Right ventricle myocardium superior (tissue), 1 donor: Measurements from ENCODE around the gene ABCB8. TPM values are rescaled to one million over a fixed set of nuclear protein-coding genes. Genes with fewer than 3 reads are reported as not detected.

ENCODE experiments used
- ATAC-seq: fragments of 200-7000 bp; cut with Tn5 transposase; one replicate; pipeline ENCODE4 v1.9.1; 2020; ENCODE audit warnings: mild to moderate bottlenecking; ENCODE audit not compliant: poor library complexity
- DNase-seq: peaks from one replicate; pipeline ENCODE4 v3.0.0-alpha.2; 2020
- intact Hi-C: fragments of 100-400 bp; cut with DNase I; formaldehyde crosslinking; loops from one replicate; pipeline ENCODE4 v1.11.2; 2022
- total RNA-seq: library from RNA; stranded (reverse); fragmentation: NEBNext Ultra II Directional; extraction: Animal tissue kit (Norgen Biotek cat#: 25700); gene quantifications from one replicate; pipeline ENCODE4 v1.2.1, GENCODE V29; 2021
- donor health status: DM: no; HTN: yes; CAD: no; lungs with severe emphysema.

The ABCB8 gene
- total RNA-seq, 1 donor from 2014 or later = 24.6 TPM

DNA sequence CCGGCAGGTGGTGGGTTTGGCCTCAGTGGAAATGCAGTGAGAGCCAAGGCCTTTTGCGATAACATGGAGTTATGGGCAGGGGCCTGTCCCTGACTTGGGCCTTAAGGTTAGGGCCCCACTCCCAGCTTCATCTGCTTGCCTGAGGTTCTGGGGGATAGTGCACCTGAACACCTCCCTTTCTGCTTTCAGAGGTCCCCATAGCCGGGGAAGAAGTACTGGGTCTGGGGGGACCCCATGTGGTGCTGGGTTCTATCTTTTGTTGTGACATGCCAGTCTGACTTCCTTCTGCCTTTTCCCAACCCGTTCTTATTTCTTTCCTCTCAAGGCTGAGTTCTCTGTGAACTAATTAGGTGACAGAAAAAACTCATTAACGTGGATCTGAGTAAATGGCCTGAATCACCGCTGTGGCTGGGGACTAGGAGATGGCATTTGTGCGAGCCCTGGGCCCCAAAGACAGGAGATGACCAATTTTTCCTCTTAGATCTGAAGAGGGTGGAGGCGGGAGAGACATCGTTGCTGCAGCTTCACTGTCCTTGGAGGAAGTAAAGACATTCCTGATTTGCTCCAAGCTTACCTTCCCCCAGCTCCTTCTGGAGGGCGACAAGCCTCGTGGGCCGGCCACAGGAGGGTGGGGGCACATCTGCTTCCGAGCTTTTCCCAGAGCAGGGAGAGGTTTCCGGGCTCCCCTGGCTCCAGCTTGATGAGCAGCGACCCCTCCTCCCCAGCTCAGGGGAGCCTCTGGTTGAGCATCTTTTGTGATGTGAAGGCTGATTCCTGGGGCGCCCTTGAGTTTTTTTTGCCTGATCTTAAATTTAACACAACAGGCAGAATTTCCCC lies 60.0 kb downstream of the ABCB8 start:
- ATAC-seq (no peak), DNase-seq (no peak)
- intact Hi-C loops = no loop called here

DNA sequence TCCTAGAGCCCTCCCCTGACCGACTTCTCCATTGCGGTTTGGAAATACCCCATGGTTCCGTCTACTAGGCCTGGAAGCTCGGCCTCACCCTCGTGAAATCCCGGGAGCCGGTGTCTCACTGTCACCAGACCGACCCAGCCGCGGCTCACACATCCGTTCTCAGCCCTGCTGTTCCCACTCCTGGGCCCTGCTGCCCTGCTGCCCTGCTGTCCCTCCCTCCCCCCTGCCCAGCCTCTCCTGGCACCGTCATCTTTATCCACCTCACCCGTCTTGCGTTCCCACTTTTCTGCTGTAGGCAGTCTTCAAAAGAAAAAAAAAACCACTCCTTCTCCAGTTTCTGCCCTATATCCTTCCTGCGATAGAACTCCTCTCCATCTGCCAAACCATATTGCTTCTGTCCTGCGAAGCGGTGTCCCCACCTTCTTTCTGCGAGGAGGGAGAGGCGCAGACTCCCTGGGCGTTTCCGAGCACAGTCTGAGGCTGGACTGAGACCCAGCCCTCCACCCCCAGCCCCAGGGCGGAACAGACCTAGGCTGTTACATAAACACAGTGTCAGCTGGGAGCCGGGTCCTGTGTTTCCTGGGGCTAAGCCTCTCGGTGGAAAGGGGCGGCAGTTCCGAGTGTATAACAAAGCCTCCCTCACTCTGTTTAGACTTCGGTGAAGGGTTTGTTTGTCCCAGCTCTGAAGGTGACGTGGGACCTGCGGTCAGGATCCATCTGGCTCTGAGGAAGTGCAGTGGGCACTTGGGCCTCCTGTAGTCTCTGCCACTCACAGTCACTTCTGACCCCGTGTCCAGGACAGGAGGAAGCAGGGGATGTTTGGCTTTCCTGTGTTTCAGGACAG lies 60.8 kb downstream of the ABCB8 start:
- peak; percentile 82 for DNase-seq
- intact Hi-C loops = no loop called here
- peak; percentile 33 for ATAC-seq

DNA sequence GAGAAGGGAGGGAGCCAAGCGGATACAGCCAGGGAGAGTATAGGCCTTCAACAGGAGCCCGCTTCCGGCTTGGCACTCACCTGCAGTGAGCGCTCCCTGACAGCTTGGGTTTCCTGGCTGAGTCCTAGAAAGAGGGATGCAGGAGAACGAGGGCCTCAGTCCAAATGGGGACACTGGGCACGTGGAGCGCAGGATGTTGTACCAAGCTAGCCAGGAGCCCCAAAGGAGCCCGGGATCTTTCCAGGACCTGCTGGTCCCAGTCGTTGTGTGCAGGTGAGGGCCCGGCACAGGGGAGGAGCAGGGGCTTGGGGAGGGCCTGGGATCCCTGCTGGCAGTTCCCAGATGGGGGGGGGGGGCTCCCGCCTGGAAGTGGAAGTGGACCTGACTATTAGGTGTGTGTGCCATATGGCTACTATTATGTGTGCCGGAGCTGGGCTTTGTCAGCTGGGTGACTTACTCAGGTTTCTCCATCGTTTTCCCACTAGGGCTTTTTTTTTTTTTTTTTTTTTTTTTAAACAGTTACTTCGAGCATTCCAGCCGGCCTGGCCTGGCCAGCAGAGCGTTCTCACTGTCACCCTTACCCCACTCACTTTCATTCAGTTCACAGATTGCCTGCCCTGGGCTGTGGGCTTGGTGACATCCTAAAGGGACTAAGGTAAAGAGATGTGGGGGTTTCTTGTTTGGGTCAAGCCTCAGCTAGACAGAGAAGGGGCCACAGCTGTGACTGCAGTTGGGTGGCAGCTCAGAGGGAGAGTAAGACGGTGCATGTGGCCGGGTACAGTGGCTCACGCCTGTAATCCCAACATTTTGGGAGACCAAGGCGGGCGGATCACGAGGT lies 61.9 kb downstream of the ABCB8 start:
- no peak for DNase-seq
- intact Hi-C loops = no loop called here
- ATAC-seq = no peak

DNA sequence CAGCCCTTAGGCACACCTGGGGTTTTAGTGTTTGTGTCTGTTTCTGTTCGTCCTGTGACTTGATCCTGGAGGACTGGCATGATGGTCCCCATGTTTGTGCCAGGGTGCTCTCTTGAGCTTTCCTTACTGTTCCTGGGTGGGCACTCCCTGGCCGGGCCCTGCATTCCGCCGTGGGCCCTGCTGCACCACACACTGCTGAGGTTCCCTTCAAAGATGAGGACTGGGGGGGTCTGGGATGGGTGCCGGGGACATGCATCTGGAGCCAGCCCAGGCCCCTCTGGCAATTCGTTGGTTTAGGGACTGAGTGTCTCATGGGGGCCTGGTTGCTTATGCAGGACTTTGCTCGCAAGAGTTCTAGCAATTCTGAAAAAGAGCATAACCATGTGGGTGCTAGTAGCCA lies 62.8 kb downstream of the ABCB8 start:
- intact Hi-C loops = no loop called here
- ATAC-seq = no peak

DNA sequence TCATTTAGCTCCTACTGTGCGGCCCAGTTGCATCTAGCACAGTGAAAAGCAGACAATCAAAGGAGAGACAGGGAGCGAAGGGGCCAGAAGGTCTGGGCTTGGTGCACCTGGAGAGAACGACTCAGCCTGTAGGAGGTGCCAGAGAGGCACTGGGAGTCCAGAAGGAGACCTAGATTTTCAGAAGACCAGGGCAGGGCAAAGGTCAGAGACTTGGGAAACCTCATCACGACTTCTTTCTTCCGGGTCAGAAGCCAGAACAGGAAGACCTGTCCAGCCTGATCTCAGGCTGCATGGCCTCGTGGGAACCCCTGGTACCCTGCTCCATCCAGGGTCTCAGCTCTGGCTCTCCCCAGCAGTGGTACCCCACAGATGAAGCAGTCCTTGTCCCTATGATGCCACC lies 63.2 kb downstream of the ABCB8 start:
- ATAC-seq = no peak
- intact Hi-C loops = no loop called here
- DNase-seq = no peak

More for the DNA sequence above, 62.8 kb downstream of the ABCB8 start:
- DNase-seq = no peak

DNA sequence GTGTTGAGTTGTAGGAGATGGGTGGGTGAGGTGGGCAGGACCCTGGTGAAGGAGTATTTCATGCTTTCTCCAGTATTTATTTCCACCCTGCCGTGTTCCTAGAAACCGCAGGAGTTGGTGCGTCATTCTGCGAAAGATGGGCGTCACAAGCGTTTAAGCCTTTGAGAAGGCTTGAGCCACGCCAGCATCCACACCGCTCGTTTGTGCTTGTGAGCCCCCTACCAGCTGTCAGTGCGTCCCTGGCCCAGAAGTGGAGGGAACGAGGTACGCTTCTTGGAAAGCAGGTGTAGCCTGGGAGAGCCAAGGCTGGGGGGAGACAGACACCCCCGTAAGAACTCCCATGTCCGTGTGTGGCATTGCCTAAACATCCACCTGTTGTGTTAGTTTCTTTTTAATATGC lies 63.7 kb downstream of the ABCB8 start:
- DNase-seq (no peak), ATAC-seq (no peak)
- intact Hi-C loops = no loop called here

DNA sequence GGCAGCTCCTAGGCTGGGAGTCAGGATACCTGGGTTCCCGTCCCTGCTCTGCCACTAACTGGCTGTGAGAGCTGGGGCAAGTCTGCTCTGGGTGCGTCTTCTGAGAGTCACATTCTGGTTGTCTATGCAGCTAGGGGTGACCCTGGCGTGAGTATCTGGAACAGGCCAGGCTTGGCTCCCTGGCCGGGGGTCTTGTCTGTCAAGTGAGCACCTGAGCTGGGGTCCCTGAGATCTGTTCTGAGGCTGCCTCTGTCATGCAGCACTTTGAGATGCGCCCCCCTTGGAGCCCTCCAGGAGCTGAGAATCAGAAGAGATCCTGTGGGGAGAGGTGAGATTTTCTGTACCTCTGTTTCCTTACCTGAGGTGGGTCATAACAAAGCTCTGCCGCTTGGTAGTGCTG lies 65.5 kb downstream of the ABCB8 start:
- DNase-seq = no peak
- ATAC-seq = no peak
- intact Hi-C loops = no loop called here

DNA sequence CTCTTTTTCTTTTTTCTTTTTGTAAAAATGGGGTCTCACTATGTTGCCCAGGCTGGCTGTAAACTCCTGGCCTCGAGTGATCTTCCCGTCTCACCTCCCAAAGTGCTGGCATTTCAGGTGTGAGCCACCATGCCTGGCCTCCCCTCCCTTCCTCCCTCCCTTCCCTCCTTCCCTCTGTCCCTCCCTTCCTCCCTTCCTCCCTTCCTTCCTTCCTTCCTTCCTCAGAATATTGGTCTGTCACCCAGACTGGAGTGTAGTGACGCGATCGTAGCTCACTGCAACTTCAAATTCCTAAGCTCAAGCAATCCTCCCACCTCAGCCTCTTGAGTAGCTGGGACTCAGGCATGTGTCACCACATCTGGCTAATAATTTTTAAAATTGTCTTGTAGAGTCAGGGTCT lies 66.4 kb downstream of the ABCB8 start:
- intact Hi-C loops = no loop called here
- DNase-seq (no peak), ATAC-seq (no peak)

DNA sequence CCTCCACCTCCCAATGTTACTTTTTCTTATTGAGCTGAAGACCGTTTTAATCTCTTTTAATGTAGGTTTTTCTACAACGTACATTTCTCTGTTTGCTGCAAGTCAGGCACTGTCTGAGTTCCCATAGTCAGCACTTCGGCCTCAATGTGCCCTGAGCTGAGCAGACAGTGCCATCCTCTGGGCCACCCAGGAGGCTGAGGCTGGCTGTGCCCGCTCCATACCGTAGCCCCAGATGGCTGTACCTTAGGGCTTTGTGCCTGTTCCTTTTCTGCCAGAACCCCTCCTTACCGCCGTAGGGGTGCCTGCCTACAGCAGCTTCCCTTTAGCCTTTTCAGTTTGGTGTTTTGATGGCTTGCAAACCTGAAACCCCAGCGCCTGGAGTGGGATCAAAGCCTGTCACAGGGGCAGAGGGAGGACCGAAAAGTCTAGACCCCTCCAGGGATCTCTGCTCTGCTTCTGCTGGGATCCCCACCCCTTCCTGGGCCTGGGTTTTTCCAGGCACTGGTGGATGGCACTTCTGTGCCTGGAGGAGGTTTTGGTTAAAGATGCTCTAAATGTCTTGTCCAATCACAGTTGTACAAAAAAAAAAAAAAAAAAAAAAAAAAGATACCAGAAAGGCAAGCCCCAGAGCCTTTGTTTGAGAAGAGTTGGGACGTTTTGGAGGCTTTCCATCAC lies 67.0 kb downstream of the ABCB8 start:
- ATAC-seq = no peak
- no peak for DNase-seq
- intact Hi-C loops = no loop called here

DNA sequence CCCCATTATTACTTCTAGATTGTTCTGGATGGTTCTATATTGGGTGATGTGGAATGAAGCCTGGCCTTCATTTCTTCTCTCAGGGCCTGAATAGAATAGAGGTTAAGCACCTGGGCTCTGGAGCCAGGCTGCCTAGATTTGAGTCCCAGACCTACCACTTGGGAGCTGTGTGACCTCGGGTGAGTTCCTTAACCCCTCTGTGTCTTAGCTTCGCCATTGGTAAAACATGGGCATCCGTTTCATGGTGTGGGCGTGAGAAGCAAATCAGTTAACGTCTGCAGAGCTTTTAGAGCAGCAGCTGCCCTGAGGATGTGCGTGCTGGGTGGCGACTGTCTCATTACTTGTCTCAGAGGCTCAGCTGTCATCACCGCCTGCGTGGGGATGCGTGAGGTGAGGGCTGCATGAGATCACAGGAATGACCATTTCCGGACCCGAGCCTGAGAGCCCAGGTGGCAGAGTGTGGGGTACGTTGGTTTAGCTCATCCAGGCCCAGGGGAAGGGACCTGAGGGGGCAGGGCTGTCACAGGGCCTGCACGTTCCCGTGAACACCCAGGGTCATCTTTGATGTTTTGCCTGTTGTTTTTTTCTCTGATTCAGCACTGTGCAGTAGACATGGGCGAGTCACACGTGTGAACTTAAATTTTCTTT lies 67.7 kb downstream of the ABCB8 start:
- ATAC-seq = no peak
- intact Hi-C loops = no loop called here
- DNase-seq = no peak

Other genes starting within 250 kb of the ABCB8 start
- gene TMEM176B, start 228.1 kb upstream of the ABCB8 start, total RNA-seq = 33.4 TPM
- 27.1 TPM for gene TMEM176A, start 227.7 kb upstream of the ABCB8 start, total RNA-seq
- gene AOC1, start 175.9 kb upstream of the ABCB8 start, total RNA-seq = not detected
- gene KCNH2, start 50.1 kb upstream of the ABCB8 start, total RNA-seq = 88.9 TPM
- 10.0 TPM for gene NOS3, start 37.4 kb upstream of the ABCB8 start, total RNA-seq
- not detected for gene ATG9B, start 4.0 kb upstream of the ABCB8 start, total RNA-seq
- gene ASIC3, start 20.1 kb downstream of the ABCB8 start, total RNA-seq = 6.5 TPM
- gene CDK5, start 29.4 kb downstream of the ABCB8 start, total RNA-seq = 6.3 TPM
- gene SLC4A2, start 31.1 kb downstream of the ABCB8 start, total RNA-seq = 49.7 TPM
- gene FASTK, start 52.4 kb downstream of the ABCB8 start, total RNA-seq = 81.1 TPM
- gene TMUB1, start 55.0 kb downstream of the ABCB8 start, total RNA-seq = 33.9 TPM
- 62.7 TPM for gene AGAP3, start 58.0 kb downstream of the ABCB8 start, total RNA-seq
- 2.7 TPM for gene GBX1, start 139.2 kb downstream of the ABCB8 start, total RNA-seq
- gene ASB10, start 158.8 kb downstream of the ABCB8 start, total RNA-seq = 42.6 TPM
- gene H2BK1, start 182.0 kb downstream of the ABCB8 start, total RNA-seq = not detected
- gene ABCF2, start 198.8 kb downstream of the ABCB8 start, total RNA-seq = 23.9 TPM
- gene CHPF2, start 204.0 kb downstream of the ABCB8 start, total RNA-seq = 10.5 TPM
- 131 TPM for gene SMARCD3, start 220.2 kb downstream of the ABCB8 start, total RNA-seq